HAP-1 (cell line): ENCODE results near the gene B3GALT5.

Source experiments
- DNase-seq, 2 experiments: peaks; one replicate each; pipeline ENCODE4 v3.0.0-alpha.2; 2016 to 2020; ENCODE audit warnings: low spot score in 2 of 2
- H3K27me3 ChIP-seq: fragments of 250-450 bp; sonication (Bioruptor Pico); 2 replicates; pipeline ENCODE4 v1.5.1; 2020; ENCODE audit warnings: low read depth, mild to moderate bottlenecking, moderate library complexity
- H3K36me3 ChIP-seq: fragments of 250-450 bp; sonication (Bioruptor Pico); replicated peaks from 2 replicates; pipeline ENCODE4 v1.5.1; 2020; ENCODE audit warnings: mild to moderate bottlenecking
- H3K4me1 ChIP-seq: fragments of 250-450 bp; sonication (Bioruptor Pico); 2 replicates; pipeline ENCODE4 v1.5.1; 2020; ENCODE audit warnings: mild to moderate bottlenecking
- H3K4me3 ChIP-seq: fragments of 250-450 bp; sonication (Bioruptor Pico); 2 replicates; pipeline ENCODE4 v1.5.1; 2020; ENCODE audit warnings: mild to moderate bottlenecking, moderate library complexity
- H3K9me3 ChIP-seq: fragments of 250-450 bp; sonication (Bioruptor Pico); 2 replicates; pipeline ENCODE4 v1.5.1; 2020; ENCODE audit warnings: mild to moderate bottlenecking, moderate library complexity
- in situ Hi-C: fragments of 300-500 bp; cut with MboI; formaldehyde crosslinking; loops from 3 replicates; pipeline ENCODE4 v1.14.3; 2020; ENCODE audit warnings: low sequenced_read_pairs, inconsistent platforms, mixed read lengths

The B3GALT5 gene

GRCh38 chr21:39625211-39625895, 12.6 kb downstream of the B3GALT5 start:
- Histone ChIP-seq H3K9me3 (no peaks in the 10 kb centered on the region; the same call in 1 of the 2 replicates), H3K4me1 (no peaks in the 10 kb centered on the region), H3K27me3 (no peaks in the 10 kb centered on the region), H3K4me3 (no peak overlapping the region), H3K36me3 (no peaks in the 10 kb centered on the region)
- in situ Hi-C loops, result no loop called here
- no peak for DNase-seq

GRCh38 chr21:39628385-39628784, 15.6 kb downstream of the B3GALT5 start:
- H3K36me3 ChIP-seq, result no peaks in the 10 kb centered on the region
- no peaks in the 10 kb centered on the region for H3K27me3 ChIP-seq
- H3K4me3 ChIP-seq, result no peak overlapping the region
- DNase-seq, result no peak
- H3K9me3 ChIP-seq, result no peaks in the 10 kb centered on the region
- no peaks in the 10 kb centered on the region for H3K4me1 ChIP-seq
- in situ Hi-C loops, result no loop called here

DNA sequence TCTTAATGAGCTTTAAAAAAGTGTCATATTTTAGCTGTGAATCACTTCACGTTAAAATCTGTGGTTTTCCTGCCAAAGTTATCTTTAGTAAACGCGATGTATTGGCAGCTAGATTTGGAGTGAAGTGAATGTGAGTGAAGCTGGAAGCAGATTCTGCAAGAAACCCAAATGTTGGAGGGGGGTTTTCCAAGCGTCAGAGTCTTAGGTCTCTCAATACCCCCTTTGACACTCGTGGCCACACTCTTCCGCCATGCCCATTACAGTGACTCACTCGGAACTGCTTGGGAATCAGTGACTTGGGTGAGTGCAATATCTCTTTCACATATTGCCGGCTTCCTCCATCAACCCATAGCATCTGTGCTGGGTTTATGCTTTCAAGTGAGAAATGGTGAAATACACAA, 17.5 kb downstream of the B3GALT5 start:
- no peak for DNase-seq
- H3K4me1 ChIP-seq, result no peaks in the 10 kb centered on the region
- no peak overlapping the region for H3K4me3 ChIP-seq
- in situ Hi-C loops, result no loop called here
- no peaks in the 10 kb centered on the region for H3K27me3 ChIP-seq
- no peaks in the 10 kb centered on the region for H3K9me3 ChIP-seq
- no peaks in the 10 kb centered on the region for H3K36me3 ChIP-seq

DNA sequence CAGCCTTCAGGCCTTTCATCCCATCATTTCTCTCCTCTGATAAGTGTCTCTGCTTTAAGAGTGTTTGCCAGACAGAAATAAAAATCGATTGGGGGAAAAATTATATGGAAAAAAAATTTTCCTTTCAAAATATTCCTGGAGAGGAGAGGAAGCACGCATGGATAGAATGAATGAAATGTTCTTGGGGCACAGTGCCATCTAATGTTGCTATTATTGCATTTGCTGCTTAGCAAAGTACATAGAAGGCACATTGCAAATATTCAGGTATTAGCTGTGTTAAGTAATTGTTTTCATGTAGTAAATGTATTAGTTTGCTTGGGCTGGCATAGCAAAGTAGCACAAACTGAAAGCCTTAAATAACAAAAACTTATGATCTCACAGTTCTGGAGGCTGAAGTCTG, 18.1 kb downstream of the B3GALT5 start:
- H3K9me3 ChIP-seq, result no peaks in the 10 kb centered on the region; the same call in 1 of the 2 replicates
- H3K27me3 ChIP-seq, result no peaks in the 10 kb centered on the region
- DNase-seq, result no peak
- in situ Hi-C loops, result no loop called here
- no peaks in the 10 kb centered on the region for H3K4me1 ChIP-seq
- no peaks in the 10 kb centered on the region for H3K36me3 ChIP-seq
- no peak overlapping the region for H3K4me3 ChIP-seq

DNA sequence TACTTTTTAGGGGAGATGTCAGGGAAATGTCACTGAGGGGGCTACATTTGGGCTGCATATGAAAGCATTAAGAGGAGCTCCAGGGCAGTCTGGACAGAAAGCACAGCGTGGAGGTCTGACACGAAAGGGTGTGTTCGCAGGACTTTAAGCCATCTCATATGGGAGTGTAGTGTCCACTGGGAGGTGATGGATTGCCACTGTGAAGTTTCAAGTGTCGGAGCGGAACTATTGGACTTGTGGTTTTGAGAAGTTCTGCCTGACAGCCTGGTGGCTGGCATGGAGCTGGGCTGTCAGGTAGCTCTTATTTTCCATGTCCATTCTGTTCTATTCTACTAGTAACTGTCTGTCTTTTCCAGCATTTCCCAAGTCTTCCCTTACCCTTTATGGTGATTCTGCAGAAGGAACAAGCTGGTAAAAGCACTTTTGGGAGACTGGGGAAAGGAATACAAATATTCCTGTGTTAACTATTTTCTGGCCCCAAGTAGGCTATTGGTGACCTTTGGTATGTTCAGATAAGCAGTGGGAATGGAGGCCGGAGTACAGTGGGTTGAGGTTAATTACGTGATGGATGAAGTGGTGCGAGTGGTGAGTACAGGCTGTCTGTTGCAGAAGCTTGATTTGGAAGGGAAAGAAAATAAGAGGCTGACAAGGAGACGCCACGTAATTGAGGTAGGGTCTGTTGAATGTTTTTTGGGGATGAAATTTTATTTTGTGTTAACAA, 19.3 kb downstream of the B3GALT5 start:
- H3K4me1 ChIP-seq, result no peaks in the 10 kb centered on the region
- no peak for DNase-seq
- in situ Hi-C loops, result no loop called here

DNA sequence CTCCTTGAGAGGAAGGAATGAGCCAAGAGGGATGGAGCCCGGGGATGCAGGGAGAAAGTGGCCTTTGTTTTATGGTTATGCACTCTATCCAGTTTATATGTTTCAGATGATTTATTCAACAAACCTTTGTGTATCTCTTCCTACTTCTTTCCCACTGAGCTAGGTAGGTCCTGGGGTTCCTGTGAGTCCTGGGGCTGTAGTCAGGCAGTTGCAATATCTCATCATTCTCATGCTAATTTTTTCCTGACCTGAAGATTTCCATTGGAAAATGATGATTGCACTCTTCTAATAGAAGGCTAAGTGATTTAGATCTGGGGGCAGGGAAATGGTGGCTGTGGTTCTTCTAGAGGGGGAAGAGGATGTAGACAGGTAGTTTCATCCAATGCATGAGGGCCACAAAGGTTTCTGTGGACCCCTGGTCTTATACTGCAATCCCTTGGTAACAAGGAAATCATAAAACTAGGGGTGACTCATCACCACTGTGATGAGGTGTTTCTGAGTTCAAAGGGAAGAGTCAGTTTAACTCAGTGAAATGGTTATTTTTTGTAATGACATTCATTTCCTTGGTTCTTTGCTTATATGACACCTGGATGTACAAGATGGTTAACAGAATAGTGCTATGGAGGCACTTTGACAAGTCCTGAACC, 20.2 kb downstream of the B3GALT5 start:
- Histone ChIP-seq H3K4me3 (no peak overlapping the region), H3K4me1 (no peaks in the 10 kb centered on the region), H3K27me3 (no peaks in the 10 kb centered on the region), H3K36me3 (no peaks in the 10 kb centered on the region), H3K9me3 (no peaks in the 10 kb centered on the region; the same call in 1 of the 2 replicates)
- in situ Hi-C loops, result no loop called here
- no peak for DNase-seq

More for the DNA sequence above, 19.3 kb downstream of the B3GALT5 start:
- Histone ChIP-seq H3K36me3 (no peaks in the 10 kb centered on the region), H3K27me3 (no peaks in the 10 kb centered on the region), H3K9me3 (no peaks in the 10 kb centered on the region; the same call in 1 of the 2 replicates), H3K4me3 (no peak overlapping the region)

DNA sequence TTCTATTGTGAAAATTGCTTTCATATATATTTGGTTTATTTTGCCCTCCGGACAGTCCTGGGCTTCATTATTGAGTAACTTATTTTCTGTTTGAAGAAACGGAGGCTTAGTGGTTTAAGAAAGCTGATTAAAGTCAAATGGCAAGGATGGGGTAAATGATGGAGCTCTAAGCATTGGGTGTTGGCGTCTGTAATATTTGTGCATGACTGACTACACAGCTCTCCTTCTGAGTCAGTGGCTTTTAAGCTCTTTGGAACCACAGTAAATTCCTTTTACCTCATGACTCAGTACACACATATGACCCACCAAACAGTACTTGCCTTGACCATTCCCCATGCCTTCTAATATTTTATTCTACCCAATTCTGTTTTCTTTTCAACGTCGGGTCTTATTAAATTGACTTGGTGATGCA, 21.0 kb downstream of the B3GALT5 start:
- Histone ChIP-seq H3K9me3 (no peaks in the 10 kb centered on the region; the same call in 1 of the 2 replicates), H3K36me3 (no peaks in the 10 kb centered on the region), H3K4me1 (no peaks in the 10 kb centered on the region), H3K4me3 (no peak overlapping the region), H3K27me3 (no peaks in the 10 kb centered on the region)
- in situ Hi-C loops, result no loop called here
- no peak for DNase-seq

- H3K4me3 ChIP-seq, result no peak overlapping the region
- H3K9me3 ChIP-seq, result no peaks in the 10 kb centered on the region; the same call in 1 of the 2 replicates
- no peak for DNase-seq
- no peaks in the 10 kb centered on the region for H3K4me1 ChIP-seq
- in situ Hi-C loops, result no loop called here
- no peaks in the 10 kb centered on the region for H3K27me3 ChIP-seq
- no peaks in the 10 kb centered on the region for H3K36me3 ChIP-seq
Observed at GRCh38 chr21:39634507-39634906, 21.8 kb downstream of the B3GALT5 start.

- H3K9me3 ChIP-seq, result no peaks in the 10 kb centered on the region; the same call in 1 of the 2 replicates
- in situ Hi-C loops, result no loop called here
- no peaks in the 10 kb centered on the region for H3K27me3 ChIP-seq
- H3K4me1 ChIP-seq, result no peaks in the 10 kb centered on the region
- no peak overlapping the region for H3K4me3 ChIP-seq
- DNase-seq, result no peak
- no peaks in the 10 kb centered on the region for H3K36me3 ChIP-seq
Observed at GRCh38 chr21:39637197-39637970, 24.6 kb downstream of the B3GALT5 start.

DNA sequence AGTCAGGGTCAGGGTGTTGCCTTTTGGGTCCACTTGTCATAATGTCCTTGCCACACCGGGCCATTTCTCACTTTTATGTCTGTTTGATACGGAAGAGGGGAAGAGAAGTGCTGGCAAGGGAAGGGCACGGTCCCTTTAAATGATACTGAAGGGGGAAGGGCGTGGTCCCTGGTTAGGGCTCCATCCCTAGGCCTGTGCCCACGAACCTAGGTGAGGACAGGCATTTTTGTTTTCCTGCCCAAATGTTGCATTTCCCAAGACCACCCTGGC, 25.2 kb downstream of the B3GALT5 start:
- in situ Hi-C loops, result no loop called here
- Histone ChIP-seq H3K9me3 (no peaks in the 10 kb centered on the region; the same call in 1 of the 2 replicates), H3K36me3 (no peaks in the 10 kb centered on the region), H3K4me1 (no peaks in the 10 kb centered on the region), H3K27me3 (no peaks in the 10 kb centered on the region), H3K4me3 (no peak overlapping the region)
- no peak for DNase-seq

DNA sequence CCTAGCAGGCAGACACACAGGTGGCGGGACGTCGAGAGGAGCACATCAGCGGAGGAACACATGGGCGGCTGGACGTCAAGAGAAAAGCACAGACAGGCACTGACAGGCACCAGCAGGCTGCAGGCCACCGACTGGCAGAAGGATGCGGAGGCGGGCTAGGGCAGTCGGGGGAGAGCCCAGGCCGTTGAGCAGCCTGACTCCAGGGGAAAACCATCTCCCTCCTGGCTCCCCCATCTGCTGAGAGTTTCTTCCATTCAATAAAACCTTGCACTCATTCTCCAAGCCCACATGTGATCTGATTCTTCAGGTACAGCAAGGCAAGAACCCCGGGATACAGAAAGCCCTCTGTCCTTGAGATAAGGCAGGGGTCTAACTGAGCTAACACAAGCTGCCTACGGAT, 25.5 kb downstream of the B3GALT5 start:
- Histone ChIP-seq H3K4me3 (no peak overlapping the region), H3K36me3 (no peaks in the 10 kb centered on the region), H3K4me1 (no peaks in the 10 kb centered on the region), H3K9me3 (no peaks in the 10 kb centered on the region; the same call in 1 of the 2 replicates), H3K27me3 (no peaks in the 10 kb centered on the region)
- in situ Hi-C loops, result no loop called here
- no peak for DNase-seq

DNA sequence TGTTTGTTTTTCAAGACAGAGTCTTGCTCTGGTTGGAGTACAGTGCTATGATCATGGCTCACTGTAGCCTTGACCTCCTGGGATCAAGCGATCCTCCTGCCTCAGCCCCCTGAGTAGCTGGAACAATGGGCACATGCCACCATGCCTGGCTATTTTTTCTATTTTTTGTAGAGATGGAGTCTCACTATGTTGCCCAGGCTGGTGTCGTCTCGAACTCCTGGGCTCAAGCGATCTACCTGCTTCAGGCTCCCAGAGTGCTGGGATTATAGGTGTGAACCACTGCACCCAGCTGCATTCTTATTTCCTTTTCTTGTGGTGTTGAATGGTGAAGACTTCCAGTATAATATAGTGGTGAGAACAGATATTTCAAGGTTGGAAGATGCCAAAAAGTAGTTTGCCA, 28.0 kb downstream of the B3GALT5 start:
- Histone ChIP-seq H3K4me3 (no peak overlapping the region), H3K4me1 (no peaks in the 10 kb centered on the region), H3K9me3 (no peaks in the 10 kb centered on the region; the same call in 1 of the 2 replicates), H3K36me3 (no peaks in the 10 kb centered on the region), H3K27me3 (no peaks in the 10 kb centered on the region)
- in situ Hi-C loops, result no loop called here
- no peak for DNase-seq

- no peak overlapping the region for H3K4me3 ChIP-seq
- no peaks in the 10 kb centered on the region for H3K4me1 ChIP-seq
- H3K36me3 ChIP-seq, result no peaks in the 10 kb centered on the region
- no peak for DNase-seq
- H3K9me3 ChIP-seq, result no peaks in the 10 kb centered on the region
- H3K27me3 ChIP-seq, result no peaks in the 10 kb centered on the region
- in situ Hi-C loops, result no loop called here
Observed at GRCh38 chr21:39641827-39642450, 29.2 kb downstream of the B3GALT5 start.
